Measurements from ENCODE around the gene ZNF827.

GRCh38 chr4:145899886-145900460 lies 38.6 kb downstream of the ZNF827 start:
- TF ChIP-seq TAF1 (IDR thresholded peaks at IDR 0.05; ENCODE audit: low read depth) (no peak), POLR2AphosphoS5 (IDR thresholded peaks at IDR 0.05) (no peak), EP300 (conservative IDR thresholded peaks at IDR 0.05; ENCODE audit: poor library complexity, severe bottlenecking) (no peak), CTCF (IDR thresholded peaks at IDR 0.05; ENCODE audit: poor library complexity, severe bottlenecking) (no peak), EZH2 (IDR thresholded peaks at IDR 0.05; ENCODE audit: borderline replicate concordance, insufficient read depth, low read length, poor library complexity, severe bottlenecking) (no peak), RAD21 (conservative IDR thresholded peaks at IDR 0.05) (no peak)

All from neural cell (in vitro differentiated cells).